NCI-H460 (cell line): Measurements from ENCODE around the gene FTCD. TPM values are rescaled to one million over a fixed set of nuclear protein-coding genes. Genes with fewer than 3 reads are reported as not detected.
A peak's percentile ranks its signal among the peaks of the same experiment; 100 is the strongest.
"Not testable (repeated sequence)": the region's sequence is repeated elsewhere in the genome, so short reads cannot be mapped to it uniquely, and the experiment has no call there.

ENCODE experiments used
- DNase-seq: peaks from one replicate; pipeline ENCODE4 v3.0.0-alpha.2; 2016; ENCODE audit warnings: low read depth; ENCODE audit errors: extremely low read depth
- total RNA-seq: library from RNA; depleted of rRNA; stranded (reverse); fragments of >200 nt; shearing (Covaris generic); gene quantifications from 2 replicates; pipeline ENCODE4 v1.2.3, GENCODE V29; 2014

The FTCD gene
- total RNA-seq, 1 experiment from 2014 or later, result 0.22 TPM

- DNase-seq, result no peak
These were observed 34.0 kb upstream of the FTCD start for GRCh38 chr21:46189213-46189958.

GRCh38 chr21:46188226-46189212, 33.1 kb upstream of the FTCD start:
- peak; percentile 30 for DNase-seq

- no peak for DNase-seq
These were observed 32.4 kb upstream of the FTCD start for GRCh38 chr21:46187814-46188213.

- DNase-seq, result no peak
These were observed 31.9 kb upstream of the FTCD start for GRCh38 chr21:46187261-46187660.

GRCh38 chr21:46185716-46186115, 30.3 kb upstream of the FTCD start:
- DNase-seq, result no peak

- peak; percentile 63 for DNase-seq
These were observed 29.5 kb upstream of the FTCD start for GRCh38 chr21:46184625-46185555.

DNA sequence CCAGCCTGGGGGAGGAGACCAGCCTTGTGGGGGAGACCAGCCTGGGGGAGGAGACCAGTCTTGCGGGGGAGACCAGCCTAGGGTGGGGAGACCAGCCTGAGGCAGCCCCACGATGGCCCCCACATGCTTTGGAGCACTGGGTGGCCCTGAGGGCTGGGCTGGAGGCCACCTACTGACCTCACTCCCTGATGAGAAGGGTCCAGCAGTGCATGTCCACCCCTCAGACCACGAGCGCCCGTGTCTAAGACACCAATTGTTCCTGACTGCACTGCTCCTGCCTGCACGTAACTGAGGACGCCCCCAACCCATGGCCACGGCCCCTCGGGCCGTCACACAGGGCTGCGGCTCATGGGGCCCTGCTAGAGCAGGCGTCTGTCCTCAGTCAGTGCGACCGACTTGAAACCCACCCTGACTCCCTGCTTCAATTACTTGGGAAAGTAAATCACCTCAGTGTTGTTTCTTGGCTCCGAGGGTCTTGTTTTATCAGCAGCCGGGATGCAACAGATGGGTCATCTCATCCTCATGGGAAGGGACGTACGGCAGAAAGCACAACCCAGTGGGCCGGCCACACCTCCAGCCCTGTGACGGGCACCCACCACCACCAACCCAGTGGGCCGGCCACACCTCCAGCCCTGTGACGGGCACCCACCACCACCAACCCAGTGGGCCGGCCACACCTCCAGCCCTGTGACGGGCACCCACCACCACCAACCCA, 28.7 kb upstream of the FTCD start, which contains the start of gene SPATC1L:
TSS of gene SPATC1L (minus strand) at position 550 of the 715 bp plus-strand sequence. CDS start 1,643 bp downstream, outside the sequence.
- peak; percentile 35 for DNase-seq

GRCh38 chr21:46183337-46183909, 28.0 kb upstream of the FTCD start:
- DNase-seq, result not testable (repeated sequence)

DNA sequence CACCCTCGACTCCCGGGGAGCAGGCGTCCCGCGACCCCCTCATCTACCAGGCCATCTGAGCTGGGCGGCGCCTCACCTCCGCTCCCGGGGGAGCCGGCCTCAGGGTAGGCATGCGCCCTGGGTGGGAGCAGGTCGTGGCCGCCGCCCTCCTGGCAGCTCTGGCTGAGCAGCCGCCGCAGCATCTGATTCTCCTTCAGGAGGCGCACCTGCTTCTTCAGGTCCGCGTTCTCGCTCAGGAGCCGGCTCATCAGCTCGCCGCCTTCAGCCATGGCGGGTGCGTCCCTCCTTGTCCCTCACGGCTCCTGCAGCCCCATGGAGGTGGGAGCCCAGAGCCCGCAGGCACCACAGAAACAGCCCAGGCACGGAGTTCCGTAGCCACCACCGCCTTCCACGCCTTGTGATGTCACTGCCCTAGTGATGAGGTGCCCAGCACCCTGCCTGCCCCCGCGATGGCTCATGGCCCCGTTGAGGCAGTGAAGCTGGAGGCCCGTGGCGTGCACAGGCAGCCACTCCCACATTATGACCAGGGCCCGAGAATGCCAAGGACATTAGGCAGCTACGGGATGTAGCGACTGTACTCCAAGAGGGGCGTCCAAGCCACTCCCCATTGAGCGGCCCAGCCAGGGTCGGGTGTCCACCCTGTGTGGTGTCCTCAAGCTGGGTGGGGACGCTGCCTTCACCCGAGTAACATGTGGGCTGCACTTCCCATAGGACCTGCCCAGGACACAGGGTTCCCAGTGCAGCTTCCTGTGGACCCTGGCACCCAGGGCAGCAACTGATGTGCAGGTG, 27.4 kb upstream of the FTCD start:
- DNase-seq, result no peak

DNA sequence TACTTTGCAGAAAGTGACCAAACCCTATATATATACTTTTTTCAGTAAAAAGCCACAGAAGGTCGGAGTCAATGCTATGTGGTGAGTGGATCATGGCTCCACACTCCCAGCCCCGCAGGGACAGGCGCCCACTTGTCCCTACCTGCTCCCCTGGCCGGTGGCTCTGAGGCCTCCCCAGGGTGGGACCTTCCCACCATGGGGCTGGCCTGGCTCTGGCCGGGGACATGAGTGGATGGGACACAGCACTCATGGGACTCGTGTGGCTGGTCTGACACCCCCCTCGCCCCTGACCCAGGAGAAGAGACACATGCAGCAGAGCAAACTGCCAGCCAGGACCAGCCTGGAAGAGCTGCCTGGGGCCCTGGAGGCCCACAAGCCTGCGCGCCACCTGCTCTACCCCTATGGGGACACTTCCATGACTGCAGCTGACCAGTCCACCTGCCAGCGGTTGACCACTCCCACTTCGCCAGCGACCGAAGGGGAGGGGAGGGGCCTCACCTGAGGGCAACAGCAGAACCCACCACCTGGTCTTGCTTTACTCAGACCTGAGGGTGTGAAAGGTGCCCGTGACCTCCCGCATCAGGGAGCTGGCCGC, 26.7 kb upstream of the FTCD start:
- DNase-seq, result no peak

DNA sequence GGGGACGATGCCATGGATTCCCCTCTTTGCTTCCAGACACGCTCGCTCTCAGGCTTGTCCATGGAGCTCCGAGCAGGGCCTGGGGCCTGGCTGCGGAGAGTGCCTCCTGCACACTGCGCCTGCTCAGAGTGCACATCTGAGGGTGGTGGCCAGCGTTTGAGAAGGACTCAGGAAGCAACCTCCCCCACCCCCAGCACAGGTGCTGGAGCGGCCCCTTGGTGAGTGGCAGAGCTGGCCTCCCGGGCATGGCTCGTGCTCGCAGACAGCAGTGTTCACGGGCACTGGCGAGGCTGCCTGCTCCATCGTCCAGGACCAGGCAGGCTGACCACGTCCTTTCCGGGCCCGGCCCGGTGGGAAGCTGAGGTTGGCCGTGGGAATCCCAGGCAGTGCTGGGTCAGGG, 26.1 kb upstream of the FTCD start:
- no peak for DNase-seq

- DNase-seq, result no peak
These were observed 25.5 kb upstream of the FTCD start for GRCh38 chr21:46180778-46181391.

DNA sequence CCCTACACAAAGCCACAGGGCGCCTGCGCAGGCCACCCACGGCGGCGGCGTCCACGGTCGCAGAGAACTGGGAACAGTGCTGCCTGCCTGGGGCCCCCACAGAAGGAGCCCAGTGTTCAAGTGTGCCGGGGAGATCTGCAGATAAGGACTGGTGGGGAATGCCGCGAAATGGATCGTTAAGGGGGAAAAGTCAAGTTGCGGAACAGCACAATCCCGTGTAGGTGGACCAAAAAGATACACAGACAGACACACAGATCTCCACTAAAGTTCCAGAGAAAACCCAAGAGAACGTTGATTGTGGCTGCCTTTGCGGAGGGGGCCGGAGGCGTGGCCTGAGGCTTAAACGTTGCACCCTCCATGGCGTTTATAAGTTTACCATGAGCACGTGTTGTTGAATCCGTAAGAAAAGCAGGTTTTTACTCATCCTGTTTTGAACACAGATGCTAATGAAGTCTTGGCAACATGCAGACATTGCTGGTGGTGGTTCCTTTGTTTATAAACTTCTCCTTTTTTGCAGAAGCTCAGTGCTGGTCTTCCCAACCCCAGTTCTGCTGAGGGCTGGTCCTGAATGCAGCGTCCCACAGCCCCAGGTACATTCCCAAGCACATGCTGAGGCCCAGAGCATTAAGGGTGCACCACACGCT, 24.8 kb upstream of the FTCD start:
- no peak for DNase-seq

- DNase-seq, result no peak
These were observed 24.3 kb upstream of the FTCD start for GRCh38 chr21:46179708-46180078.

- no peak for DNase-seq
These were observed 23.6 kb upstream of the FTCD start for GRCh38 chr21:46178961-46179360.

DNA sequence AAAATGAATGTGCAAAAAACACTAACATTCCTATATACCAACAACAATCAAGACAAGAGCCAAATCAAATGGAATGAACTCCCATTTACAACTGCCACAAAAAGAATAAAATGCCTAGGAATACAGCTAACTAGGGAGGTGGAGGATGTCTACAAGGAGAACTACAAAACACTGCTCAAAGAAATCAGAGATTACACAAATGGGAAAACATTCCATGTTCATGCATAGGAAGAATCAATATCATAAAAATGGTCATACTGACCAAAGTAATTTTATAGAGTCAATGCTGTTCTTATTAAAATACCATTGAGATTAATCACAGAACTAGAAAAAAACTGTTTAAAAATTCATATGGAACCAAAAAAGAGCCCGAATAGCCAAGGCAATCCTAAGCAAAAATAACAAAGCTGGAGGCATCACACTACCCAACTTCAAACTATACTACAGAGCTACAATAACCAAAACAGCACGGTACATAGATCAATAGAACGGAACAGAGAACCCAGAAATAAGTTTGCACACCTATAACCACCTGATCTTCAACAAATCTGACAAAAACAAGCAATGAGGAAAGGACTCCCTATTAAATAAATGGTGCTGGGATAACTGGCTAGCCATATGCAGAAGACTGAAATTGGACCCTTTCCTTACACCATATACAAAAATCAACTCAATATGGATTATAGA, 21.2 kb upstream of the FTCD start:
- not testable (repeated sequence) for DNase-seq

GRCh38 chr21:46173573-46173972, 18.2 kb upstream of the FTCD start:
- no peak for DNase-seq
